ENCODE results near the gene GRIK4.

The GRIK4 gene

DNA sequence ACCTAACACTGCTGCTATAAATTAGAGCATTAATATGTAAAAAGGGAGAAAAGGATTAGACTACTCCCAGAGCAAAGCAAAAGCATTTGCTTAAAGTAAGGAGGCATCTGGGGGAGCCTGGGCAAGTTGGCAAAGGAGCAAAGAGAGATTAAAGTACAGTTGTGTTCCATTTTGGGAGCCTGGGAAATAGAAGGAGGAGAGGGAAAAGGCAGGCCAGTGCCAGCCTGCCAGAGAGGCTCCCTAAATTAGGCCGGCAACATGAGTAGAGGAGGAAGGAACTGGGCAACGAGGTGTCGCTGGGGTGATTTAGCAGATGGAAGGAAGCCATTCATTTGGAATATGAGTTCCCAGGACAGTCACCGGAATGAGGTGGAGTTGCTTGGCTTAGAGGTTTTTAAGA is 326.1 kb downstream of the GRIK4 start:
- DNase-seq (ENCODE audit: low read depth in 3 of 3) = no peak

DNA sequence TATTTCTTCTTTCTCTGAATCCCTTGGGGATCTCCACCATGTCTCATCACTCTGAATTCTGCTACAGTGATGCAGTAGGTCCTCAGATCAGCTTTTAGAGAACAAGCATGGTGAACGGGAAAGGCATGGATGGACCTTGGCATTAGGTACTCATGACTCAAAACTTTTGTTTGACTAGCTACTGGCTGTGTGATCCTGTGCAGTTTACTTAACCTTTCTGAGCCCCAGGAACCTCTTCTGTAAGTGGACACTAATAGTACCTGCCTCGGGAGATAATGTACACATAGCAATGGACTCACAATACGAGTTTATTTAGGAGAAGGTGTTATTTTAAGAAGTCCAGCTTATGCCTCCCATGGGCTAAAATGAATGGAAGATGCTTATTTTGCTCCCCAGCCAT is 327.7 kb downstream of the GRIK4 start:
- DNase-seq (ENCODE audit: low read depth in 3 of 3) = no peak

DNA sequence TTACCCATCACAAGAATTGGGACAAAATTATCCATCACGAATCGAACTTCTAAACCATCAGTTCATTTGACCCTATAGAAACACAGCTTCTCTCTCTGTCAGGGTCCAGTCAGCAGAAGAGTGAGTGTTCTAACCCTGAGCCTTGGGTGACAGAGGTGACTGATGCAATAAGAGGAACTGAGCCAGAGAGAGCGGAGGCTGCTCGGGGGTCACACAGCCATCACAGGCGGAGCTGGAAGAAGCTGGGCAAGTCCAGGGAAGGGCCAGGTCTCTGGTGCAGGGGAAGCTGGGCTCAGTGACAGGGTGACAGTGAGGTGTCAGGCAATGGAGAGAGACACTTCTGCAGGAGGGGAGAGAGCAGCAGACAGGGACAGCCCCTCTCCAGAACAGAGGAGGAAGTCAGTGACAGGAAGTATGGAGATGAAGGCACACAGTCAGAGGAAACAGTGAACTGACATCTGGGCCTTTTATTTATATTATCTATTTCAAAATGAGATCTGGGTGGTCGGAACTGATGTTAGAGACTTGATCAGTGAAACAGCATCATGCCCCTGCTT is 328.4 kb downstream of the GRIK4 start:
- DNase-seq (ENCODE audit: low read depth in 3 of 3) = no peak

DNA sequence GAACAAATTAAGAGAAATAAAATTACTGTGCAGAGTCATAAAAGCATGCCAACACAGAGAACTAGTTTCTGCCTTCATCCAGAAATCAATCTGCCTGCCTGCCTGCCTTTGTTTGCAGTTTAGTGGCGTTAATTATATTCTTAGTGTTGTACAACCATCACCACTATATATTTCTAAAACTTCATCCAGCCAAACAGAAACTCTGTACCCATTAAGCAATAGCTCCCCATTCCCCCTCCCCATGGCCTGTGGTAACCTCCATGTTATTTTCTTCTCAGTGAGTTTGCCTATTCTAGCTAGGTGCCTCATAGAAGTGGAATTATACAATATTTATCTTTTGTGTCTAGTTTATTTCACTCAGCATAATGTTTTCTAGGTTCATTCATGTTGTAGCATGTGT is 329.1 kb downstream of the GRIK4 start:
- DNase-seq (ENCODE audit: low read depth in 3 of 3) = no peak

DNA sequence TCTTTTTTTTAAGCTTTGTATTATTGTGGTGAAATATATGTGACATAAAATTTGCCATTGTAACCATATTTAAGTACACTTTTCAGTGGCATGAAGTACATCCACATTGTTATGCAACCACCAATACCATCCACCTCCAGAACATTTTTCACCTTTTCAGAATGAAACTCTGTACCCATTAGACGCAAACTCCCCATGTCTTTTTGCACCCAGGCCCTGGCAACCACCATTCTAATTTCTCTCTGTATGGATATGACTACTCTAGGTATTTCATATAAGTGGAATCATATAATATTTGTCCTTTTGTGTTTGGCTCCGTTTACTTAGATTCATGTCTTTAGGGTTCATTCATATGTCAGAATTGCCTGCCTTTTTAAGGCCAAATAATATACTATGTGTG is 329.5 kb downstream of the GRIK4 start:
- DNase-seq (ENCODE audit: low read depth in 3 of 3) = no peak

DNA sequence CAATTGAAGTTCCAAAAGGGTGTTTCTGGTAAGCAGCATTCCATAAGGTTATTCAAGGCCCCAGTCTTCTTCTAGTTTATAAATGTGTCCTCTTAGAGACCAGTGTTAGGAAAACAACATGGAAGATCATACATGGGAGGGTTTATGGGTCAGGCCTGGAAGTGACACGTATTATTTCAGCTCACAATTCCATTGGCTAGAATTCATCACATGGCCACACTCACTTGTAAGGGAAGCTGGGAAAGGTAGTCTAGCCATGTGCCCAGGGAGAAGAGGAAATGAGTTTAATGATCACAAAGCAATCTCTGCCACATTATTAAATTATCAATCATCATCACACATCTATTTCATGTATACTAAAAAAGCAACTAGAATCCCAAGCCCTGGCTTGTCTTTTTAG is 330.6 kb downstream of the GRIK4 start:
- no peak for DNase-seq (ENCODE audit: low read depth in 3 of 3)

DNA sequence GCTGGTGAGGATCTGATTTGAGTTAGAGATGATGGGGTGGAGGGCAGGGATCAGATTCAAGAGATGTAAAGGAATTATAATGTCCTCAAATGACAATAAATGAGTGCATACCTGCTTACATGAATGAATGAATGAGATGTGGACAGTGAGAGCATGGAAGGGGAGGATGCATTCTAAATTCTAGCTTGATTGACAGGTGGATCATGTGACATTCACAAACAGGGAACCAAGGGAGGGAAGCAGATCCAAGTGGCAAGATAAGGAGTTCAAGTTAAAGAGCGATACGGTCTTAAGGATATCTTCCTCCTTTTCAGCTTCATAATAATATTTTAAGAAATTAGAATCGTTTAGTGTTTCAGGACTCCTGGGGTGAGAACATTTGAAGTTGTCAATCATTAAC is 341.9 kb downstream of the GRIK4 start:
- no peak for DNase-seq (ENCODE audit: low read depth in 3 of 3)

DNA sequence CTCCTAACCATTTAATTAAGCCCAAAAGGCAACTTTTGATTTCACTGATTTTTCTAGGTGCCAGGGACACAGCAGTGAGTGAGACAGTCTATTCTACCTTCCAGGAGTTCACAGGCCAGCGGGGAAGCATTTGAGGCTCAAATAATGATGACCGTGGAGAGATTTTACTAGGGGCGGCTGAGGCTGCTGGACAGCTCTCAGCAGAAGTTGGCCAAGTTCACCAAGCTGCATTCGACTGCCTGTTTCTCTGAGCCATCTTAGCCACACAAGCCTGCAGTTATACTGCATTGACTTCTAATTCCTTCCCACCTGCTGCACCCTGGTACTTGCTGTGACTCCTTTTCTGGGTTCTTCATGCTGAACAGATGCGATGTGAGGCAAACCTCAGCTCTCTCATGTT is 343.4 kb downstream of the GRIK4 start:
- DNase-seq (ENCODE audit: low read depth in 3 of 3) = no peak

DNA sequence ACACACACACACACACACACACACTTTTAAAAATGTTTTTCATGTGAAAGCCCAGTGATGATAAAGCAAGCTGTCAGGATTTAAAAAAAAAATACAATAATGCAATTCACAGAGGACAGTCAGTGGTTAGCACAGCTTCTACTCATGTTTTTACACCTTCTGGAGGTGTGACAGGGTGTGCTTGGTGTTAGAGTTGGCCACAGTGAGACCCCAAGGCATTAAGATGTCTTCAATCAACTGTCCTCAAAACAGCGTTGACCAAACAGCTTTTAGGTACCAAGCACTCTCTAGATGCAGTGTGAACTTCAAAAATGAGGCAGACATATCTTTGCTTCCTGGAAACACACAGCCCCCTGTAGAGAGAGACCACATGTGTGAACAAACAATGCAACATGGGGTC is 346.0 kb downstream of the GRIK4 start:
- DNase-seq (ENCODE audit: low read depth in 3 of 3) = no peak

DNA sequence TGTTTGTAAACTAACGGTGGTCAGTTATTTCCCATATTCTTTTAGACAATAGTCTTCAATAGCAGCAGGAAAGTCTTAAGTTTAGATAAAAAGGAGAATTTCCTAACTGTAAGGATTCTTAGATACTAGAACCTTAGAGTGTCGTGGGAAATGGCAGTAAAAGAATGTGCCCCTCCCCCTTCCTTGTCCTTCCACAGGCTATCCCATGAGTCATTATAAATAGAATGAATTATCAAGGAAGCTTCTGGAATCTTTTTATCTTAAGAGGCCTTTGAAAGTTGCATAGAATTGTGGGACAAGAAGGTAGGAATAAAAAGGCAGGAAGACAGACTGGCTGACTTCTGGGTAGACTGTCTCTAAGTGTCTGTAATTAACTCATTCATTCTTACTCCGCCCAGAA is 347.2 kb downstream of the GRIK4 start:
- no peak for DNase-seq (ENCODE audit: low read depth in 3 of 3)

DNA sequence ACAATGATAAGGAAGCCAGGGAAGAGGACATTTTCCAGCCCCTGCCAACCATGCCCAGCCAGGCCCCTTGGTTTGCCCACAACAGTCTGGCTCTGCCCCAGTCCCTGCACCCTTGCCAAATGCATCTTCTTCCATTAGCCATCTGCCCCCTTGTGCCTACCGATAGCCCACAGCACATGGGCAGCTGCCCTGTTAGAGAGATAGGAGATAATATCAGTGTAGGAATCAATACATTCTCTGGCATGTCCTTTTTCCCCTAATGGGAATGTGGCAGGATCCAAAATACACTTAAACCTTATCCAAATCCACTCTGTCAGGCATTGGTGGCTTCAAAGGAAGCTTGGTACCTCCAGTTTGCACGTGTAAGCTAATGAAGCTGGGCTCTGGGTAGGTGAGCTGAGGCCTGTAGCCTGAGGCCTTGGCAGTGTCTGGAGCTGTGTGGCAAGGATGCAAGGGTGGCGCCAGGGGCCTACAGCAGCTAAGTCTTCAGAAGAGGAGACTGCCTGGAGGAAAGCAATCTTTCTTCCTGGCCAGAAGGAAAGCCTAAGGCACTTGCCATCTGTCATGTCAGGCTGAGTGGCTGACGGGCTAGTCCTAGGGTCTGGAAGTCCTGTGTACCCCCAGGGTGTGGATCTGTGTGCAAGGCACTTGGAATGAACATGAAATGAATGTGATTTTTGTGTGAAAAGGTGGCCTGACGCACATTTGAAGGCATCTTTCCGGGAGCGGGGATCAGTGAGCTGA is 348.2 kb downstream of the GRIK4 start:
- no peak for DNase-seq (ENCODE audit: low read depth in 3 of 3)

DNA sequence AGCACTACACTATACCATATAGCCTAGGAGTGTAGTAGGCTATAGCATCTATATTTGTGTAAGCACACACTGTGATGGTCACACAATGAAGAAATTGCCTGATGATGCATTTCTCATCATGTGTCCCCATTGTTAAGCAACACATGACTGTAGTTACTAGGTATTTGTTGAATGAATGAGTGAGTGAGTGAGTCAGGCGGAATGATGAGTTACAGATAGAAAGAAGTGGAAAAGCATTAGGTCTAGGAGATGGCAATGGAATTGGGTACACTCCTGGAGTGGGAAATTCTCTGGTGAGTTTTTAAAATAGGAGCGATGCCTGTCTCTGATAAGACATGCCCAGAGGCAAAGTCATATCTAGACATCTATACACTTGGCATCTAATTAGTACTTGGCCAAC is 351.8 kb downstream of the GRIK4 start:
- DNase-seq (ENCODE audit: low read depth in 3 of 3) = no peak

DNA sequence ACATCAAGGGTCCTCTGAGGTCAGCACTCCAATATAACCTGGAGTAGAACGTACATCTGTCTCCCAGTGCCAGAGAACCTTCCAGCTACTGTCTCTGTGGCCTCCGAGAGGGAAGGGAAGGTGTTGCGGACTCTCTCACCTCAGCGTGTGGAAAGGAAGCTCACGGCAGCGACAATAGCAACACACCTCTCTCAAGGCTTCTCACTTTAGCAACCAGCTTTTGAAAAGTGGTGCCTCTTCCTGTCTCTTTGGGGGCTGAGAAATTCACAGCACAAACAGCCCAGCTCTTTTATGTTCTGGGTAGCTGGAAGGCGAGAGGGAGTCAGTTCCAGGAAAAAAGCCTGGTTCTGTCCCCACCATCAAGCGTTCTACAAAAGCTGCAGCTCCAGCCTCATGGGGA is 355.5 kb downstream of the GRIK4 start:
- DNase-seq (ENCODE audit: low read depth in 3 of 3) = no peak

DNA sequence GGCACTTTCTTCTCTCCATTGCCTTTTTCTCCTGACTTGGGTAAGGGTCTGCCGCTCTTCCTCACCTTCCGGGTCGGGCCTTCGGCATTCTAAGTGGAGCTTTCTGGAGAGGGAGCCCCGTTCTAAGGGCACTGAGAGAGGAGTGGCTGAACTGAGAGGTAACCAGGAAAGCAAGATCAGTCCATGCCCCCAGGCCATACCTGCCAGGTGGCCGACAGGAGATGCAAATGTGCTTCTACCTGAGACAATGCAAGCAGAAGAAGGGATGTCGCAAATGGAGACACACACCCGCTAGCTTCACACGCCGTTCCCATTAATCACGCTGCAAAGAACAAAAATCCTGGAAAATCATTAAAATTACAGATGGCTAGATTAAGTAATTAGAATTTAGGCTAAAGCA is 356.0 kb downstream of the GRIK4 start:
- no peak for DNase-seq (ENCODE audit: low read depth in 3 of 3)

DNA sequence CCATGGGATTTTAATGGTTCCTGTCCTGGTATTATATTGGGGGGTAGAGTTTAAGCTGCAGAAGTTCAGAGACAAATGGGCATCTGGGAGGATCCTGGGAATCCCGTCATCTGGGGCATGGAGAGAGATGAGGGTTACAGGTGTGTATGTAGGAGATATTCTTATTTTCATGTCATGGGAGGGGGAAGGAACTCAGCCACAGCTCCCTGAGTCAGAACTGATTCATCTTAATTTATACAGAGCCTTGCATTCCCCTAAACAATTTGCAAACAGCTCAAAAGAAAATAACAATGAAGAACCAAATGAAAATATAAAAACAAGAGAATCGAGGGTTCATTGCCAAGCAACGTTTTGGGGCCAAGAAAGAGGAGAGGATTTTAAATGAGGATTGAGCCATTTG is 356.4 kb downstream of the GRIK4 start:
- DNase-seq (ENCODE audit: low read depth in 3 of 3) = no peak

DNA sequence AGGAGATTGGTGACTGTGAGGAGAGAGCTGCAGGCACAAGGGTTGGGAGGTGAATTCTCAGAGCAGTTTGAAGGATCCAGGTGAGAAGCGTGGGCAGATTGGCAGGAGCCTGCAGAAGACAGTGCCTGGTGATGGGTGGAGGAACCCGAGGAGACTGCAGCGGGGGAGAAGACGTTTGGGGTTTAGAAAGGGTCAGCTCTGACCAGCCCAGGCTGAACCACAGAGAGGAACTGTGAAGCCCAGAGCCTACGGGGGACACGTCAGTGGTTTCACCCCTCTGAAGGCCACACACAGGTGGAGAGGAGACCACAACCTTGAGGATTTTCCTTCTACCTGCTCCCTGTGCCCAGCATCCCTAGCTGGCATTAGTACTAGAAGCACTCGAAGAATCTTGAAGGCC is 357.5 kb downstream of the GRIK4 start:
- DNase-seq (ENCODE audit: low read depth in 3 of 3) = no peak

DNA sequence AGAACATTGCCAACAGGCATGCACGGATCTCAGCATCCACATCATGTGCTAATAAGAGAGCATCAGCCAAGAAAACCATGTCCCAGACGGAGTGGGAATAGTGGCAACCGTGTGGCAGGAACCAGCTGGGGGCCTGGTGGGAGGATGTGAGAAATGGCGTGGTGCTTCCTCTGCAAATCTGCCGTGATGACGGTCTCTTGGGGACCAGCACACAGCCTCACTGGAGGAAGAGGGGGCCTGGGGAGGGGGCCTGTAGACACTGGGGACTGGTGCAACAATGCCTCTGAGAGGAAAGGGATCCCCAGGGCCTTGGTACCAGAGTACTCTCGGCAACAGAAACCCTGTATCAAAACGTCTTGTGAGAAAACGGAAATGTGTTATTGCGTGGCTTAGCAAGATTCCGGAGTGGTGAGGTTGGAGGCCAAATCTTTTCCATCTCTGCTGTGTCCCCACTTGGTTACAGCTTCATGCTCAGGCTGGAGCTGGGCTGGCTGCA is 358.0 kb downstream of the GRIK4 start:
- DNase-seq (ENCODE audit: low read depth in 3 of 3) = no peak

DNA sequence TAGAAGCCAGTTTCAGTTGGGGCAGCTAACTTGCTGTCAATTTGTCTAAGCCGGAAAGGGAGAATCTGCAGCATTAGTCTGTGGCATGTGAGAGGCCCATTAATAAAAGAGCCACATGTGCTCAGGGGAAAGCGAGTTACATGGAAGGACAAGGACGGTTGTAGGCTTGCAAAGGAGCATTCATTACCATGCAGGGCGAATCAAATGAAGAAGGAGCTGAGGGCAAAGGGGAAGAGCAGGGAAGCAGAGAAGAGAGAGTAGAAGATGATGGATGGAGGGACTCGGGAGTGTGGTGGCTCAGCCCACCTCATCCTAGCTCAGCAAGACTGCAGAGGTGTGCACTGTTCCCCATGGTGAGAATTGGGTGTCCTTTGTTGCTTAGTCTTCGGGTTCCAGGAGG is 359.6 kb downstream of the GRIK4 start:
- no peak for DNase-seq (ENCODE audit: low read depth in 3 of 3)

DNA sequence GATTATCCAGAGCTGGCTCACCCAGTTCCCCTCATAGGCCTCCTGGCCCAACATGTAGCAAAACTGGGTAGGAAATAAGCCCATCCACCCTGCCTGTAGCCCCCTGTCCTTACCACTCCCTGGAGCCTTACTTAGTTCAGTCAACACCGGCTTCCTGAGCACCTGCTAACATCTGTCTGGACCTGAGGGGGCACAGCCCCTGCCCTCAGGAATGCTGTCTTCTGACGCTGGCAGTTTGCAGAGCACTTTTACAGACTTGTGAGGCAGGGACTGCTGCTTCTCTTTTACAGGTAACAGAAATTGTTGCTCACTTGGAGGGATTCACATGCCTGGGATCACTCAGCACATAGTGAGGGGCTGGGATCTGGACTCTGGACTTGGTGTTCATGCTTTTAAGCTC is 360.4 kb downstream of the GRIK4 start:
- DNase-seq (ENCODE audit: low read depth in 3 of 3) = no peak

DNA sequence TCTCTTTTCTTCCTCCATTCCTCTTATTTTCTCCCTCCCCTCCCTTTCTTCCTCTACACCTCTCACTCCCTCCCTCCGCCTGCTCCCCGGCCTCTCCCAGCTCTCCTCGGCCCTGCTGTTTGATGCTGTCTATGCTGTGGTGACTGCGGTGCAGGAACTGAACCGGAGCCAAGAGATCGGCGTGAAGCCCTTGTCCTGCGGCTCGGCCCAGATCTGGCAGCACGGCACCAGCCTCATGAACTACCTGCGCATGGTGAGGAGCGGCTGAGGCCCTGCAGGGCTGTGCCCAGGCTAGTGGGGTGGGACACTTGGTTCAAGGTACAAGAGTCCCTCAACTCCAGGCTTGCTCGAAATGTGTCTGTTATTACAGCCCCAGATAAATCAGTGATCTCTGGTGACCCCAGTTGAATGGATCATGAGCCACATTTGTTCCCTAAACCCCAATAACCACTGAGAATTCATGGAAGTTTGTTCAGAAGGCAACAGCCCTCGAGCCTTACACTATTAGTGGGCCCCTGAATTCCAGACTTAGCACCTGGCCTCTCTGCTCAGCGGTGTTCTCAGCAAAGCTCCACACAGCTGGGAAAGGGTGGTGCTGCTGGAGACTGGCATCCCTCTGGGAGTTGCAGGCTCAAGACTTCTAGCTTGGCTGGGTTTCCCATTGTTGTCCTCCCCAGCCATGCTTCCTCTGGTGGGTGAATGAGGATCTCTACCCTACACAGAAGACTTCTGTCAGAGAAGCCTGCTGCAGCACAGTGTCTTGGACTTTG is 362.6 kb downstream of the GRIK4 start:
- no peak for DNase-seq (ENCODE audit: low read depth in 3 of 3)

DNA sequence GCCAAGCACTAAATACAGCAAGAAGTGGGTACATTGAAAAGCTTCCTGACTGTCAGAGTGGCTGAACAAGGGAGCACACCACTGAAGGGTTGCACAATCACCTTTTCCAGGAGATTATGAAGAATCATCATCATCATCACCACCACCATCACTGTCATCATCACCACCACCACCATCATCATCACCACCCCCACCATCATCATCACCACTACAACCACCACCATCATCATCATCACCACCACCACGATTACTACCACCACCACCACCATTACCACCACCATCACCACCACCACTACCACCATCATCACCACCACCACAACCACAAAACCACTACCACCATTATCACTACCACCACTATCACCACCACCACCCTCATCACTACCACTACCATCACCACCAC is 364.4 kb downstream of the GRIK4 start:
- DNase-seq (ENCODE audit: low read depth in 3 of 3) = no peak

DNA sequence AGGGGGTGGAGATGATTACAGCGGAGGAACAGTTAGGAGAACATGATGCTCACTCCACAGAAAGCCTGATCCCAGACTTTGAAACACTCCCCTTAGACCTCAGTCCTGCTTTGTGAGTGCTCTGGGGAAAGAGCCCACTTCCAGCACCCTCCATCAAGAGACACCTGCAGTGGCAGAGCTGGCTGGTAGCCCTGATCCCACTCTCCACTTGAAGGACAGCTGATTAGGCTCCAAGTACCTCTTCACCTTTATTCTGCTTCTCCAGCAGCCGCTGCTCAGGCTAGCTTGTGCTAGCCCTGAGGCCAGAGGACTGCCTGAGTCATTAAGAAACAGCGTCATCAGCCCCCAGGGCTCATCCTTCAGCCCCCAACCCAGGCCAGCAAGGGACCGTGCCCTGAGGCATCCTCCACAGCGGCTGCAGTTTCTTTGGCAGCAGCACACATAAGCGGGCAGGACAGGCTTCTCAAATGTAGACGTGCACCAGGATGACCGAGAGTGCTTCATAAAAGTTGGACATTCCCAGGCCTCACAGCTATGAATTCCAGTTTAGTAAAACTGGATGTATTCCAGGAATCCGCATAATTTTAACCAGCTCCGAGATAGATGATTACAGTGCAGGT is 366.3 kb downstream of the GRIK4 start:
- no peak for DNase-seq (ENCODE audit: low read depth in 3 of 3)

DNA sequence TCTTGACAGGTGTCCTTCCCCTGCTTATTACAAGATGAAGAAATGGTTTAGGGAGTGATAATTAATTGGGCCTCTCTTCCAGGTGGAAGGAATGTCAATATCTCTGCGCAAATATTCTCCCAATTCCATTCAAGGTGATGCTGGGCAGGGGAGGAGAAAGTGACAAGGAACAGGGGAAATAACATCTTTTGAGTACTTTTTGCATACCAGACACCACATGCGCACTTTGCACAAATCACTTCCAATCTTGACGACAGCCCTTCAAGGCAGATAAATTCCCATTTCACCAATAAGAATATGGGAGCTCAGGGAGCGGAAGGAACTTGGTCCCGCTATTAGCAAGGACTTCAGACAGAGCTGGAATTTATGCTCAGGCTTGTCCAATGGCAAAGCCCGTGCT is 367.2 kb downstream of the GRIK4 start:
- DNase-seq (ENCODE audit: low read depth in 3 of 3) = no peak
